ENCODE data around the gene TSPAN18. TPM values are rescaled to one million over a fixed set of nuclear protein-coding genes. Genes with fewer than 3 reads are reported as not detected.

The TSPAN18 gene
- total and polyA plus RNA-seq, 2 of the 8 experiments (the other 6 are each of a cell fraction or from before 2014, with no cell fraction given): 5.2 to 10.2 TPM

- Histone ChIP-seq H2AK5ac (ENCODE audit: low read depth, low read length) (no peak overlapping the region), H3K56ac (replicated peaks; ENCODE audit: insufficient read length, low read depth, low read length) (peak overlapping the region; percentile 33), H2BK12ac (ENCODE audit: low read depth, low read length) (0 out of 2 replicates have a peak overlapping the region, but pooled peaks have one; percentile 5), H3K79me1 (ENCODE audit: low read depth, low read length) (no peaks in the 10 kb centered on the region), H4K5ac (ENCODE audit: insufficient read length, low read depth, low read length) (no peak overlapping the region), H4K8ac (ENCODE audit: extremely low read depth, insufficient read depth, low read length) (no peak overlapping the region), H3K4me3 (ENCODE audit: extremely low read depth in 1 of 4, insufficient read depth in 2 of 4, low read depth in 3 of 4, low read length in 4 of 4) (no peak overlapping the region), H3K9ac (replicated peaks in 1 of 4; ENCODE audit: extremely low read depth in 1 of 4, low read depth in 3 of 4, low read length in 3 of 4) (no peak overlapping the region), H3K27me3 (replicated peaks in 1 of 4; ENCODE audit: control insufficient read depth in 3 of 4, extremely low read depth in 1 of 4, insufficient read depth in 3 of 4, low read length in 3 of 4) (no peaks in the 10 kb centered on the region), H3K18ac (ENCODE audit: extremely low read depth, low read length) (no peak overlapping the region), H3K36me3 (ENCODE audit: control insufficient read depth in 2 of 4, insufficient read depth in 4 of 4, low read length in 3 of 4) (no peaks in the 10 kb centered on the region), H3K23me2 (ENCODE audit: low read depth, low read length) (no peaks in the 10 kb centered on the region), H3K9me3 (ENCODE audit: insufficient read depth in 2 of 2, low read depth in 1 of 2, low read length in 1 of 2) (no peaks in the 10 kb centered on the region), H2AFZ (ENCODE audit: low read length) (no peak overlapping the region), H3K4me1 (replicated peaks in 1 of 4; ENCODE audit: control insufficient read depth in 3 of 4, insufficient read depth in 4 of 4, low read length in 3 of 4) (peaks cover 0 to 23% (median 12%) of the 10 kb centered on the region in 4 experiments; a peak in 6 of 7 replicates), H3K79me2 (ENCODE audit: control insufficient read depth in 1 of 2, insufficient read depth in 2 of 2, low read length in 2 of 2) (no peaks in the 10 kb centered on the region), H3K14ac (ENCODE audit: insufficient read length) (no peak overlapping the region), H3K23ac (ENCODE audit: insufficient read length) (no peak overlapping the region), H3K27ac (ENCODE audit: low read depth, low read length) (no peak overlapping the region), H2BK120ac (replicated peaks; ENCODE audit: low read depth, low read length) (no peak overlapping the region), H4K91ac (replicated peaks; ENCODE audit: insufficient read length, low read length) (no peak overlapping the region), H2BK20ac (ENCODE audit: low read length) (no peak overlapping the region), H2BK5ac (ENCODE audit: low read depth, low read length) (no peak overlapping the region; the same call in 1 of the 2 replicates), H3K4me2 (ENCODE audit: insufficient read depth in 1 of 2, low read depth in 2 of 2, low read length in 2 of 2) (no peak overlapping the region), H4K20me1 (replicated peaks in 1 of 2; ENCODE audit: control insufficient read depth in 1 of 2, insufficient read depth in 2 of 2, low read length in 2 of 2) (no peaks in the 10 kb centered on the region), H2BK15ac (ENCODE audit: low read length) (no peak overlapping the region), H3K4ac (replicated peaks; ENCODE audit: insufficient read length, low read depth, low read length) (no peak overlapping the region)
- ChIA-PET CTCF (ENCODE audit: partially characterized antibody) (interaction anchor here (0.5 to 7.6 kb wide), 42 partner anchors 11 to 542 kb away, joined by 3 to 132 read pairs (median 6); no protein-coding TSS in a partner anchor), POLR2A (ENCODE audit: partially characterized antibody) (interaction anchor here (2.6 kb wide), 1 partner anchor 13 kb away, joined by 7 read pairs; no protein-coding TSS in a partner anchor)
- WGBS, 2 experiments (ENCODE audit: extremely low coverage in 1 of 2, insufficient coverage in 1 of 2, insufficient read length in 1 of 2, insufficient replicate concordance in 2 of 2, low coverage in 1 of 2, low lambda C conversion rate in 2 of 2, missing lambda C conversion rate in 1 of 2): 45% methylated on average over 2 of the region's 2 CpGs; no CpG with 5 or more reads in 1 of the 2 experiments
- DNase-seq (ENCODE audit: low read depth in 1 of 2, low spot score in 2 of 2): peak in 1 of 2 experiments; percentile 51
- FAIRE-seq: no peak
- no peak for TF ChIP-seq BCL11A (IDR thresholded peaks at IDR 0.05; ENCODE audit: low read depth in 2 of 2, low read length in 2 of 2)
- no peak for TF ChIP-seq FOSL1 (IDR thresholded peaks at IDR 0.05; ENCODE audit: insufficient read depth, low read depth, low read length)
Observed at GRCh38 chr11:44774108-44774507, 47.3 kb downstream of the TSPAN18 start.
